Measurements from ENCODE around the gene AOPEP. TPM values are rescaled to one million over a fixed set of nuclear protein-coding genes. Genes with fewer than 3 reads are reported as not detected.
"Not testable (repeated sequence)": the region's sequence is repeated elsewhere in the genome, so short reads cannot be mapped to it uniquely, and the experiment has no call there.

AOPEP gene
- total and polyA plus RNA-seq, 12 donors = 110 to 250 (median 161) TPM

DNA sequence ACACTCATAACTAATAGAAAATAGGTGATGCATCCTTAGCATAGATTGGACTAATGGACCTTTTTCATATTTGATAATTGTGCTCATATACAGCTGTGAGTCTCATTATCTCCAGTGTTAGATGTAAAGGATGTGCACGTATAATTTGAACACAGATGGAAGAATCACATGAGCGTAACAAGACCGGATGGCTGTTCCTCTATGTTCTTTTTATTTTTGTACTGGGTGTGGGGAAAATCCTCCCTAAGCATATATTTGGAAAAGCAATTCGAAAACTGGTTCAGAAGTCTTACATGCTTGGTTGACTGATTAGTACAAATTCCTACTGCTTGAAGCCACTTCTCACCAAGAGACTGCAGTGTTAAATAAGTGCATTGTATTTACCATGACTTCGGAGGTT lies 230.2 kb downstream of the AOPEP start:
- H3K27ac ChIP-seq = no peak overlapping the region
- whole genome bisulfite sequencing, 2 donors = 86 to 87% methylated on average over 5 of the region's 5 CpGs
- ATAC-seq (no peak), DNase-seq (no peak)
- H3K4me1 ChIP-seq = peaks cover 7 to 23% (median 20%) of the 10 kb centered on the region in 9 donors
- intact Hi-C loops (cut with DNase I) = loop anchor here in 1 of 10 donors (5.0 kb wide), 1 partner anchor 36 kb away; no protein-coding TSS in a partner anchor
- peaks cover 0 to 19% (median 0%) of the 10 kb centered on the region in 9 donors for H3K36me3 ChIP-seq
- H3K27me3 ChIP-seq = no peaks in the 10 kb centered on the region
- H3K9me3 ChIP-seq = no peaks in the 10 kb centered on the region
- H3K4me3 ChIP-seq = no peak overlapping the region
- TF ChIP-seq, protein P1, sequence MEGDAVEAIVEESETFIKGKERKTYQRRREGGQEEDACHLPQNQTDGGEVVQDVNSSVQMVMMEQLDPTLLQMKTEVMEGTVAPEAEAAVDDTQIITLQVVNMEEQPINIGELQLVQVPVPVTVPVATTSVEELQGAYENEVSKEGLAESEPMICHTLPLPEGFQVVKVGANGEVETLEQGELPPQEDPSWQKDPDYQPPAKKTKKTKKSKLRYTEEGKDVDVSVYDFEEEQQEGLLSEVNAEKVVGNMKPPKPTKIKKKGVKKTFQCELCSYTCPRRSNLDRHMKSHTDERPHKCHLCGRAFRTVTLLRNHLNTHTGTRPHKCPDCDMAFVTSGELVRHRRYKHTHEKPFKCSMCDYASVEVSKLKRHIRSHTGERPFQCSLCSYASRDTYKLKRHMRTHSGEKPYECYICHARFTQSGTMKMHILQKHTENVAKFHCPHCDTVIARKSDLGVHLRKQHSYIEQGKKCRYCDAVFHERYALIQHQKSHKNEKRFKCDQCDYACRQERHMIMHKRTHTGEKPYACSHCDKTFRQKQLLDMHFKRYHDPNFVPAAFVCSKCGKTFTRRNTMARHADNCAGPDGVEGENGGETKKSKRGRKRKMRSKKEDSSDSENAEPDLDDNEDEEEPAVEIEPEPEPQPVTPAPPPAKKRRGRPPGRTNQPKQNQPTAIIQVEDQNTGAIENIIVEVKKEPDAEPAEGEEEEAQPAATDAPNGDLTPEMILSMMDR (IDR thresholded peaks at IDR 0.05) = no peak

DNA sequence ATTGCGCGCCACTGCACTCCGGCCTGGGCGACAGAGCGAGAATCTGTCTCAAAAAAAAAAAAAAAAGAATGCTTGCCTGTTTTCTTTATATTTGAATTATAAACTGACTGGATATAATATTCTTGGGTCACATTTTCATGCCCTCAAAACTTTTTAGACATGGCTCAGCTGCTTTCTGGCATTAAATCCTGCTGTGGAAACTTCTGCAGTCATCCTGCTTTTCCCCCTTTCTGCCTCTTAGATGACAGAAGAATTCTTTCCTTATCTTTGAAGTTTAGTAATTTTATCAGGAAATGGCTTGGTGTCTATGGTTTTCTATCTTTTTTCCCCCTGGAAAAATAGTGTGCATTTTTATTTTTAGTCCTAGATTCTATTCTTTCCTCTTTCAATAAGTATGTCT lies 234.5 kb downstream of the AOPEP start:
- Histone ChIP-seq H3K27me3 (no peaks in the 10 kb centered on the region), H3K27ac (no peak overlapping the region), H3K4me1 (no peaks in the 10 kb centered on the region), H3K36me3 (peaks cover 0 to 10% (median 0%) of the 10 kb centered on the region in 9 donors), H3K4me3 (no peak overlapping the region), H3K9me3 (no peaks in the 10 kb centered on the region)
- intact Hi-C loops (cut with DNase I) = no loop called here
- 95 to 97% methylated on average over 5 of the region's 5 CpGs for WGBS, 2 donors
- DNase-seq = no peak
- no peak for ATAC-seq
- TF ChIP-seq, protein P1 (IDR thresholded peaks at IDR 0.05) = no peak

DNA sequence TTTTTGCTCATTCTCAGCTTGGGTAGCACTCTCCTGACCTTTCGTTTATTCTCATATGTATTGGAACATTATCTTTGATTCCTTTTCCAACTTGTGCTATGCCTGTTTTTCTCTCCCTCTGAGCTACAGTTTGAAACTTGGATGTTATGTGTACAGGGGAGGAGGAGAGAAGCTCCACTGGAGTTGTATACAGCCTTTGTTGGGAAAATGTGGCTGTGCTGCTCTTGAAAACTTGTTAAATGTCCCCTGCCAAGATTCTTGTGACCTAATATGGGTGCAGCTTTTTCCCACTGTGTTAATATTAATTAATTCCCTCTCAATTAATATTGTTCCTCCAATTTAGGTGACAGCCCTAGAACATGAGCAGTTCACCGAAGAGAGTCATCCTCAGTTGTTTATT lies 235.4 kb downstream of the AOPEP start:
- no peak overlapping the region for H3K4me3 ChIP-seq
- TF ChIP-seq, protein P1 (IDR thresholded peaks at IDR 0.05) = no peak
- H3K27me3 ChIP-seq = no peaks in the 10 kb centered on the region
- ATAC-seq (no peak), DNase-seq (no peak)
- intact Hi-C loops (cut with DNase I) = no loop called here
- H3K9me3 ChIP-seq = no peaks in the 10 kb centered on the region
- WGBS, 2 donors = 93 to 94% methylated on average over 2 of the region's 2 CpGs
- no peaks in the 10 kb centered on the region for H3K4me1 ChIP-seq
- H3K36me3 ChIP-seq = peaks cover 0 to under 1% (median 0%) of the 10 kb centered on the region in 9 donors
- no peak overlapping the region for H3K27ac ChIP-seq

DNA sequence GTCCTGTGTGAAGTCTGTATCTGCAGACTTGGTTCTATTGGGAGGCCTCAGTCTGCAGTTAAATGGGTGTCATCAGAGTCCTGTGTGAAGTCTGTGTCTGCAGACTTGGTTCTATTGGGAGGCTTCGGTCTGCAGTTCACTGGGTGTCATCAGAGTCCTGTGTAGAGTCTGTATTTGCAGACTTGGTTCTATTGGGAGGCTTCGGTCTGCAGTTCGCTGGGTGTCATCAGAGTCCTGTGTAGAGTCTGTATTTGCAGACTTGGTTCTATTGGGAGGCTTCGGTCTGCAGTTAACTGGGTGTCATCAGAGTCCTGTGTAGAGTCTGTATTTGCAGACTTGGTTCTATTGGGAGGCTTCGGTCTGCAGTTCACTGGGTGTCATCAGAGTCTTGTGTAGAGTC lies 239.1 kb downstream of the AOPEP start:
- H3K4me3 ChIP-seq; H3K27ac ChIP-seq; H3K9me3 ChIP-seq; DNase-seq; H3K4me1 ChIP-seq; intact Hi-C loops (cut with DNase I); H3K36me3 ChIP-seq; ATAC-seq; H3K27me3 ChIP-seq: not testable (repeated sequence)
- 96 to 98% methylated on average over 5 of the region's 5 CpGs for WGBS, 2 donors

DNA sequence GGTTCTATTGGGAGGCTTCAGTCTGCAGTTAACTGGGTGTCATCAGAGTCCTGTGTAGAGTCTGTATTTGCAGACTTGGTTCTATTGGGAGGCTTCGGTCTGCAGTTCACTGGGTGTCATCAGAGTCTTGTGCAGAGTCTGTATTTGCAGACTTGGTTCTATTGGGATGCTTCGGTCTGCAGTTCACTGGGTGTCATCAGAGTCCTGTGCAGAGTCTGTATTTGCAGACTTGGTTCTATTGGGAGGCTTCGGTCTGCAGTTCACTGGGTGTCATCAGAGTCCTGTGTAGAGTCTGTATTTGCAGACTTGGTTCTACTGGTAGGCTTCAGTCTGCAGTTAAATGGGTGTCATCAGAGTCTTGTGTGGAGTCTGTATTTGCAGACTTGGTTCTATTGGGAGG lies 239.5 kb downstream of the AOPEP start:
- DNase-seq; H3K4me3 ChIP-seq; H3K27ac ChIP-seq; ATAC-seq; H3K4me1 ChIP-seq; intact Hi-C loops (cut with DNase I); H3K9me3 ChIP-seq; H3K27me3 ChIP-seq; H3K36me3 ChIP-seq: not testable (repeated sequence)
- 97 to 98% methylated on average over 3 of the region's 3 CpGs for WGBS, 2 donors
